DND-41 (cell line): ENCODE measurements around the gene SPATA25.

Source experiments
- ATAC-seq: fragments of 200-7000 bp; cut with Tn5 transposase; 3 replicates; pipeline ENCODE4 v1.9.1; 2021; ENCODE audit warnings: low read depth; ENCODE audit not compliant: insufficient read depth
- DNase-seq: peaks from one replicate; pipeline ENCODE4 v3.0.0-alpha.2; 2020
- H2AFZ ChIP-seq: 2 replicates; pipeline ENCODE4 v1.6.0; 2012; ENCODE audit warnings: low read depth, low read length
- H3K27ac ChIP-seq: 2 replicates; pipeline ENCODE4 v1.5.1; 2012; ENCODE audit warnings: low read length, inconsistent platforms
- H3K27me3 ChIP-seq: fragments of 200-600 bp; sonication (generic); 2 replicates; pipeline ENCODE4 v1.6.0; 2012; ENCODE audit warnings: low read length, mild to moderate bottlenecking, inconsistent platforms; ENCODE audit not compliant: insufficient read depth, poor library complexity
- H3K36me3 ChIP-seq: 2 replicates; pipeline ENCODE4 v1.5.1; 2012; ENCODE audit warnings: low read length, inconsistent platforms; ENCODE audit not compliant: insufficient read depth
- H3K4me1 ChIP-seq: 2 replicates; pipeline ENCODE4 v1.5.1; 2012; ENCODE audit warnings: mild to moderate bottlenecking, low read length; ENCODE audit not compliant: insufficient read depth
- H3K4me2 ChIP-seq: 2 replicates; pipeline ENCODE4 v1.6.0; 2012; ENCODE audit warnings: mild to moderate bottlenecking, moderate library complexity, low read length, inconsistent platforms; ENCODE audit not compliant: insufficient read depth
- H3K4me3 ChIP-seq, 2 experiments: fragments of 200-600 bp in 1 of 2; shearing (Covaris generic) in 1 of 2; 2 replicates each; pipeline ENCODE4 v1.5.1; 2012 to 2016; ENCODE audit warnings: inconsistent platforms in 2 of 2, low read length in 2 of 2, mild to moderate bottlenecking in 2 of 2, low read depth in 1 of 2, moderate library complexity in 1 of 2
- H3K79me2 ChIP-seq: 2 replicates; pipeline ENCODE4 v1.6.0; 2012; ENCODE audit warnings: low read length, inconsistent platforms; ENCODE audit not compliant: insufficient read depth
- H3K9ac ChIP-seq: 2 replicates; pipeline ENCODE4 v1.6.0; 2012; ENCODE audit warnings: low read depth, mild to moderate bottlenecking, inconsistent platforms, low read length, moderate library complexity
- H3K9me3 ChIP-seq: 2 replicates; pipeline ENCODE4 v1.5.1; 2012; ENCODE audit warnings: low read length, moderate library complexity, mild to moderate bottlenecking, inconsistent platforms; ENCODE audit not compliant: insufficient read depth, severe bottlenecking
- H4K20me1 ChIP-seq: 2 replicates; pipeline ENCODE4 v1.6.0; 2012; ENCODE audit warnings: low read length; ENCODE audit not compliant: insufficient read depth
- EZH2 ChIP-seq: IDR thresholded peaks from 3 replicates; pipeline ENCODE4 v1.6.1; 2012; ENCODE audit warnings: borderline replicate concordance, low read depth, mild to moderate bottlenecking, moderate library complexity, low read length, inconsistent platforms; ENCODE audit not compliant: severe bottlenecking
- TF ChIP-seq, protein P1 (sequence below): IDR thresholded peaks from 2 replicates; pipeline ENCODE4 v1.5.1; 2012; ENCODE audit warnings: borderline replicate concordance, low read length, moderate library complexity, mild to moderate bottlenecking; ENCODE audit not compliant: poor library complexity, severe bottlenecking; ENCODE audit errors: extremely low read depth

Gene SPATA25

DNA sequence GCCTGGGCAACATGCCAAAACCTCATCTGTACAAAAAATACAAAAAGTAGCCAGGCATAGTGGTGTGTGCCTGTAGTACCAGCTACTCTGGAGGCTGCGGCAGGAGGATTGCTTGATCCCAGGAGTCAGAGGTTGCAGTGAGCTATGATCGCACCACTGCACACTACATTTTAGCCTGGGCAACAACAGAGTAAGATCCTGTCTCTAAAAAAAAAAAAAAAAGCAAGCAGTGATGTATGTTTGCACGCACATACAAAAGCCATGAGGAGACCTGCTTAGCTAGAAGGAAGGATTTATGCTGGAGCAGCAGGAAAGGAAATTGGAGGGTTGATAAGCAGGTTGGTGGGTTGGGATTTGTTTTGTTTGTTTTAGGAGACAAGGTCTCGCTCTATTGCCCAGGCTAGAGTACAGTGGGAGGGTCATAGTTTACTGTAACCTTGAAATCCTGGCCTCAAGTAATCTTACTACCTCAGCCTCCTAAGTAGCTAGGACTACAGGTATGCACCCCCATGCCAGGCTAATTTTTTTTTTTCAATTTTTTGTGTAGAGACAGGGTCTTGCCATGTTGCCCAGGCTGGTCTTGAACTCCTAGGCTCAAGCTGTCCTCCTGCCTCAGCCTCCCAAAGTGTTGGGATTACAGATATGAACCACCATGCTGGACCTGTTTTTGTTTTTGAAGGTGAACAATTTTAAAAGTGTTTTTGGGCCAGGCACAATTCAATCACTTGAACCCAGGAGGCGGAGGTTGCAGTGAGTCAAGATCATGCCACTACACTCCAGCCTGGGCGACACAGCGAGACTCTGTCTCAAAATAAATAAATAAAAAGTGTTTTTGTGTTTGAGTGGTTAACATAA lies 26.0 kb downstream of the SPATA25 start:
- Histone ChIP-seq H3K4me3 (no peak overlapping the region), H3K27me3 (no peaks in the 10 kb centered on the region), H3K9ac (no peak overlapping the region), H2AFZ (no peak overlapping the region), H3K27ac (no peak overlapping the region), H3K36me3 (peaks cover 3% of the 10 kb centered on the region; the same call in 1 of the 2 replicates), H3K9me3 (no peaks in the 10 kb centered on the region), H3K79me2 (peaks cover 28% of the 10 kb centered on the region), H3K4me2 (no peak overlapping the region), H4K20me1 (no peaks in the 10 kb centered on the region), H3K4me1 (peaks cover 24% of the 10 kb centered on the region)
- TF ChIP-seq, protein P1, sequence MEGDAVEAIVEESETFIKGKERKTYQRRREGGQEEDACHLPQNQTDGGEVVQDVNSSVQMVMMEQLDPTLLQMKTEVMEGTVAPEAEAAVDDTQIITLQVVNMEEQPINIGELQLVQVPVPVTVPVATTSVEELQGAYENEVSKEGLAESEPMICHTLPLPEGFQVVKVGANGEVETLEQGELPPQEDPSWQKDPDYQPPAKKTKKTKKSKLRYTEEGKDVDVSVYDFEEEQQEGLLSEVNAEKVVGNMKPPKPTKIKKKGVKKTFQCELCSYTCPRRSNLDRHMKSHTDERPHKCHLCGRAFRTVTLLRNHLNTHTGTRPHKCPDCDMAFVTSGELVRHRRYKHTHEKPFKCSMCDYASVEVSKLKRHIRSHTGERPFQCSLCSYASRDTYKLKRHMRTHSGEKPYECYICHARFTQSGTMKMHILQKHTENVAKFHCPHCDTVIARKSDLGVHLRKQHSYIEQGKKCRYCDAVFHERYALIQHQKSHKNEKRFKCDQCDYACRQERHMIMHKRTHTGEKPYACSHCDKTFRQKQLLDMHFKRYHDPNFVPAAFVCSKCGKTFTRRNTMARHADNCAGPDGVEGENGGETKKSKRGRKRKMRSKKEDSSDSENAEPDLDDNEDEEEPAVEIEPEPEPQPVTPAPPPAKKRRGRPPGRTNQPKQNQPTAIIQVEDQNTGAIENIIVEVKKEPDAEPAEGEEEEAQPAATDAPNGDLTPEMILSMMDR, result no peak
- no peak for TF ChIP-seq EZH2
- no peak for ATAC-seq
- DNase-seq, result no peak

DNA sequence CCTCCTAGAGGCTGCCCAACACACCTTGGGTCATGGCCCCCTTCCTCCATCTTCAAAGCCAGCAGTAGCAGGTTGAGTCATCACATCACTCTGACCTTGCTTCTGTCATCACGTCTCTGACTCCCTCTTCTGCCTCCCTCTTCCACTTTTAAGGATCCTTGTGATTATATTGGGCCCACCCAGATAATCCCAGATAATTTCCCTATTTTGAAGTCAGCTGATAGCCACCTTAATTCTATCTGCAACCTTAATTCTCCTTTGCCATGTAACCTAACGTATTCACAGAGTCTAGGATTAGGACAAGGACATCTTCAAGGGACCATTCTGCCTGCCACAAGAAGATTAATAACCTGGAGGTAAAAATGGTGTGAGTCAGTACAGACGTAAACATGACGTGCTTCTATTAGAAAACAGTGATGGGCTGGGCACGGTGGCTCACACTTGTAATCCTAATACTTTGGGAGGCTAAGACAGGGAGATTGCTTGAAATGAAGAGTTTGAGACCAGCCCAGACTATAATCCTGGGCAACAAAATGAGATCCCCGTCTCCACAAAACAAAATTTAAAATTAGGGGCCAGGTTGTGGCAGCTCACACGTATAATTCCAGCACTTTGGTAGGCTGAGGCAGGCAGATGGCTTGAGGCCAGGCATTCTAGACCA lies 26.7 kb downstream of the SPATA25 start:
- H3K9ac ChIP-seq, result no peak overlapping the region
- ATAC-seq (no peak), DNase-seq (no peak)

GRCh38 chr20:45859916-45860315 lies 27.5 kb downstream of the SPATA25 start:
- Histone ChIP-seq H3K9me3 (no peaks in the 10 kb centered on the region), H3K27ac (no peak overlapping the region), H3K36me3 (peaks cover 5% of the 10 kb centered on the region), H3K79me2 (peaks cover 41% of the 10 kb centered on the region), H3K9ac (no peak overlapping the region), H3K27me3 (no peaks in the 10 kb centered on the region), H3K4me2 (no peak overlapping the region), H4K20me1 (no peaks in the 10 kb centered on the region), H2AFZ (no peak overlapping the region), H3K4me3 (no peak overlapping the region), H3K4me1 (peaks cover 37% of the 10 kb centered on the region)
- ATAC-seq (no peak), DNase-seq (no peak)
- TF ChIP-seq EZH2, result no peak
- TF ChIP-seq, protein P1, result no peak

More for the DNA sequence above, 26.7 kb downstream of the SPATA25 start:
- Histone ChIP-seq H2AFZ (no peak overlapping the region), H3K4me1 (peaks cover 32% of the 10 kb centered on the region), H3K27me3 (no peaks in the 10 kb centered on the region), H3K27ac (no peak overlapping the region), H4K20me1 (no peaks in the 10 kb centered on the region), H3K79me2 (peaks cover 36% of the 10 kb centered on the region), H3K4me3 (no peak overlapping the region), H3K9me3 (no peaks in the 10 kb centered on the region), H3K4me2 (no peak overlapping the region), H3K36me3 (peaks cover 3% of the 10 kb centered on the region; the same call in 1 of the 2 replicates)
- TF ChIP-seq, protein P1, result no peak
- no peak for TF ChIP-seq EZH2
